Fibroblast of lung (primary cell): Measurements from ENCODE around the gene NAB2.

ENCODE experiments used
- CTCF ChIP-seq, 2 donors: IDR thresholded peaks in 1 of 2; conservative IDR thresholded peaks in 1 of 2; 1 replicate in 1 of 2; 2 replicates in 1 of 2; pipeline ENCODE4 v1.5.1; 2011 to 2012; ENCODE audit warnings: low read length in 2 of 2, control low read depth in 1 of 2, inconsistent platforms in 1 of 2, low read depth in 1 of 2, mild to moderate bottlenecking in 1 of 2
- EZH2 ChIP-seq: IDR thresholded peaks from 2 replicates; pipeline ENCODE4 v1.5.1; 2012; ENCODE audit warnings: low read length, control low read depth, mild to moderate bottlenecking; ENCODE audit errors: missing control alignments

- TF ChIP-seq CTCF (conservative IDR thresholded peaks at IDR 0.05 in 1 of 2, IDR thresholded peaks at IDR 0.05 in 1 of 2; ENCODE audit: low read depth in 1 of 2, low read length in 2 of 2) = no peak
- no peak for TF ChIP-seq EZH2
These were observed 14.9 kb downstream of the NAB2 start for GRCh38 chr12:57103856-57104255.
